Right lobe of liver (tissue), 4 donors: ENCODE results near the gene SLC9A3.

ENCODE experiments used
- CTCF ChIP-seq, 4 donors: fragments of 200-600 bp in 3 of 4; fragments of 450-650 bp in 1 of 4; IDR thresholded peaks; one replicate each; pipeline versions ENCODE4 v1.5.1 to v1.8.0; 2016 to 2022; ENCODE audit warnings: antibody characterized with exemption in 4 of 4, mild to moderate bottlenecking in 2 of 4
- POLR2A ChIP-seq: fragments of 450-650 bp; IDR thresholded peaks from one replicate; pipeline ENCODE4 v1.6.1; 2017; ENCODE audit warnings: antibody characterized with exemption, mild to moderate bottlenecking
- donor health status: DM: no; HTN: no; CAD: no.
- donor health status: DM: no; HTN: no; CAD: no.
- donor health status: DM: no; HTN: yes; CAD: no.

GRCh38 chr5:499233-500209 is 24.7 kb downstream of the SLC9A3 start:
- TF ChIP-seq CTCF (IDR thresholded peaks at IDR 0.05) (no peak), POLR2A (no peak)
